HepG2 (cell line): Measurements from ENCODE around the gene MUC6.

Experiments used
- MXI1 ChIP-seq: IDR thresholded peaks from 3 replicates; pipeline ENCODE4 v1.6.1; 2012; ENCODE audit warnings: low read depth, low read length, inconsistent platforms, borderline replicate concordance
- ZNF558 ChIP-seq: sonication (generic); formaldehyde crosslinking; IDR thresholded peaks from 2 replicates; pipeline ENCODE4 v1.9.0; 2022; ENCODE audit warnings: mild to moderate bottlenecking, missing genetic modification reagents, borderline replicate concordance
- ZNF746 ChIP-seq: sonication (generic); formaldehyde crosslinking; IDR thresholded peaks from 2 replicates; pipeline ENCODE4 v1.8.0; 2022; ENCODE audit warnings: mild to moderate bottlenecking, missing genetic modification reagents

DNA sequence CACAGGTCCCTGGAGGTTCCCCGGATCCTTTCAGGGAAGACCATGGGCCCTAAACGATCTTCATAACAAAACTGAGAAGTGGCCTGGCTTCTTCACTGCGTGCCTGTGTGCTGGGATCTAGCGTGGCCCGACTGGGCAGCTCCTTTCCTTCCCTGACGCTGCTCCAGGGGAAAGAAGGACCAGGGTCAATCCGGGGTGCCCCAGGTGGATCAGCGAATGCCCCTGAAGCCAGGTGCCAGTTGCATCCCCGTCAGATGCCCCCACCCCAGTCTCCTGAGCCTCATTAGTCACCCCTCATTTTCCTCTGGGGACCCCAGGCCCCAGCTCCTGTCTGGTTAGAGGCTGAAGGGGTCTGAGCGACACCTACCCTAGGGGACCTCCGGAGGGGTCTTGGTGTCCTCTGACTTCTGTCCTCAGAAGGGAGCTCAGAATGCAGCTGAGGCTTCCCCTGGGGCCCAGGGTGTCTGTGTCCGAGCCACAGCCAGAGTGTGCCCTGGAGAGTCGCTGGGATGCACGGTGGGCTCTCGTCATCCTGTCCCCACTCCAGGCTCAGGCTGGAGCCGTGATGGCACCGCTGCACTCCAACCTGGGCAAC is 18.7 kb upstream of the MUC6 start:
- TF ChIP-seq ZNF746 (CRISPR knock-in tag): no peak
- TF ChIP-seq MXI1: no peak
- TF ChIP-seq ZNF558 (CRISPR knock-in tag): no peak
